MCF 10A (cell line): ENCODE data around the gene TMEM202. TPM values are rescaled to one million over a fixed set of nuclear protein-coding genes. Genes with fewer than 3 reads are reported as not detected.
"Not testable (repeated sequence)": the region's sequence is repeated elsewhere in the genome, so short reads cannot be mapped to it uniquely, and the experiment has no call there.

Experiments
- BruUV-seq: library from RNA; stranded (reverse); fragments of 400-500 nt; replicated peaks from 2 replicates; lab custom pipeline; 2021; lab: Mats Ljungman, UMichigan
- CTCF ChIA-PET: fragments of 300-600 bp; sonication (Branson Sonifier 250); formaldehyde crosslinking; extraction: SDS; loops from one replicate; lab custom pipeline; 2021; ENCODE audit warnings: antibody characterized with exemption, inconsistent platforms; lab: Yijun Ruan, JAX
- POLR2A ChIA-PET: fragments of 300-600, 350-650 bp; sonication (Branson Sonifier 250); formaldehyde crosslinking; extraction: SDS; loops from one replicate; lab custom pipeline; 2020; ENCODE audit warnings: antibody characterized with exemption, inconsistent platforms; lab: Yijun Ruan, JAX
- DNase-seq: peaks from one replicate; pipeline ENCODE4 v3.0.0-alpha.2; 2018; ENCODE audit not compliant: unreplicated experiment
- H3K27ac Mint-ChIP-seq: one replicate; pipeline ENCODE4 v1.8.0; 2022; ENCODE audit warnings: mild to moderate bottlenecking, low read depth, mixed read lengths; ENCODE audit not compliant: unreplicated experiment
- H3K27me3 Mint-ChIP-seq: one replicate; pipeline ENCODE4 v1.8.0; 2022; ENCODE audit warnings: mixed read lengths; ENCODE audit not compliant: insufficient read depth, unreplicated experiment
- H3K36me3 Mint-ChIP-seq: one replicate; pipeline ENCODE4 v1.8.0; 2022; ENCODE audit warnings: mild to moderate bottlenecking, moderate library complexity, mixed read lengths; ENCODE audit not compliant: insufficient read depth, unreplicated experiment
- H3K4me1 Mint-ChIP-seq: one replicate; pipeline ENCODE4 v1.8.0; 2022; ENCODE audit warnings: mixed read lengths; ENCODE audit not compliant: insufficient read depth, unreplicated experiment
- H3K4me3 Mint-ChIP-seq: one replicate; pipeline ENCODE4 v1.8.0; 2022; ENCODE audit warnings: mild to moderate bottlenecking, moderate library complexity, mixed read lengths; ENCODE audit not compliant: unreplicated experiment
- H3K9me3 Mint-ChIP-seq: one replicate; pipeline ENCODE4 v1.8.0; 2022; ENCODE audit warnings: mixed read lengths; ENCODE audit not compliant: unreplicated experiment
- intact Hi-C: fragments of 100-400 bp; cut with micrococcal nuclease; formaldehyde crosslinking; loops from 2 replicates; pipeline ENCODE4 v1.14.1; 2022
- total RNA-seq: library from RNA; stranded (reverse); gene quantifications from 2 replicates; pipeline ENCODE4 v1.2.3, GENCODE V29; 2022
- TF ChIP-seq, protein P1 (sequence below): fragments of 200-600 bp; IDR thresholded peaks from one replicate; pipeline ENCODE4 v1.8.0; 2022; ENCODE audit warnings: antibody characterized with exemption, mild to moderate bottlenecking; ENCODE audit not compliant: unreplicated experiment

The TMEM202 gene
- total RNA-seq, 1 experiment from 2014 or later, result not detected

DNA sequence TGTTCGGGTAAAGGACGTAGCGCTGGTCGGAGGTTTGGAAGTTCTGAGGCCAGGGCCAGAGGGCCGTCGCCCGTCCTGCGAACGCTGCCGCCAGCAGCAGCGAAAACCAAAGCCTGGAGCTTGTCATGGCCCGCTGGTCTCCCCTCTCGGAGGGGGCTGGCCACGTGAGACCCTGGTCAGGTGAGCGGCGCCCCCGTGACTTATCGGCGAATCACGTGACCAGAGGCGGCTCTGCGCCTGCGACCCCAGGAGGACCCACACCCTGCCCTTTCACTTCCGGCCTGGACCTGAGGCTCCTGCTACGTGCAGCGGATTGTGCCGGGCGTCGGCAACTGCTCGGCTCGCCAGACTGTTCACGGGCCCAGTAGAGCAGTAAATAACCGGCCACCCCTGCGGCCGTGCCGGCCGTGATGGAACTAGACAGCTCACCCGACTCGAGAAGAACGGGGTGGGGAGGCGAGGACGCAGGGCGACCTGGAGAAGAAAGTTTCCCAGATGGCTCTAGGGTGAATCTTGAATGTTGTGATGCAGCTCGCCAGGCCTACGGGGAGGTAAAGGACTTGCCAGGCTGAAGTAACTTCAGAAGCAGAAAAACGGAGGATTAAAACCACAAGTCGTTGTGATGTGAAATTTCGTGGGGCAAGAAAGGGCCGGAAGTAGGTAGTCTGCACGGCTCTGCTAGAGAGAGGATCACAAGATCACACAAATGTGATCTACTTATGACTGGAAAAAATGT is 22.1 kb upstream of the TMEM202 start, which contains the start of gene HEXA:
Gene HEXA, minus strand, starts transcription at position 169 of the 736 bp plus-strand sequence. Its CDS starts 42 bp downstream, at position 127.
- Mint-ChIP-seq H3K36me3 (peaks cover 19% of the 10 kb centered on the region), H3K27me3 (no peaks in the 10 kb centered on the region), H3K4me3 (peak within 1 kb of the TSS; percentile 92), H3K9me3 (no peaks in the 10 kb centered on the region), H3K27ac (peak within 1 kb of the TSS; percentile 95), H3K4me1 (peaks cover 18% of the 10 kb centered on the region)
- DNase-seq, result peak; percentile 93
- ChIA-PET CTCF (interaction anchor here (0.5 to 2.0 kb wide), 8 partner anchors 10 to 1126 kb away, joined by 3 to 8 read pairs (median 4); no protein-coding TSS in a partner anchor), POLR2A (interaction anchor here (0.6 to 3.0 kb wide), 37 partner anchors 8 to 679 kb away, joined by 3 to 27 read pairs (median 5); partner anchors contain the start of genes ARIH1, BBS4, CELF6 and HIGD2B)
- TSS peak; percentile 87 for BruUV-seq
- TF ChIP-seq, protein P1, sequence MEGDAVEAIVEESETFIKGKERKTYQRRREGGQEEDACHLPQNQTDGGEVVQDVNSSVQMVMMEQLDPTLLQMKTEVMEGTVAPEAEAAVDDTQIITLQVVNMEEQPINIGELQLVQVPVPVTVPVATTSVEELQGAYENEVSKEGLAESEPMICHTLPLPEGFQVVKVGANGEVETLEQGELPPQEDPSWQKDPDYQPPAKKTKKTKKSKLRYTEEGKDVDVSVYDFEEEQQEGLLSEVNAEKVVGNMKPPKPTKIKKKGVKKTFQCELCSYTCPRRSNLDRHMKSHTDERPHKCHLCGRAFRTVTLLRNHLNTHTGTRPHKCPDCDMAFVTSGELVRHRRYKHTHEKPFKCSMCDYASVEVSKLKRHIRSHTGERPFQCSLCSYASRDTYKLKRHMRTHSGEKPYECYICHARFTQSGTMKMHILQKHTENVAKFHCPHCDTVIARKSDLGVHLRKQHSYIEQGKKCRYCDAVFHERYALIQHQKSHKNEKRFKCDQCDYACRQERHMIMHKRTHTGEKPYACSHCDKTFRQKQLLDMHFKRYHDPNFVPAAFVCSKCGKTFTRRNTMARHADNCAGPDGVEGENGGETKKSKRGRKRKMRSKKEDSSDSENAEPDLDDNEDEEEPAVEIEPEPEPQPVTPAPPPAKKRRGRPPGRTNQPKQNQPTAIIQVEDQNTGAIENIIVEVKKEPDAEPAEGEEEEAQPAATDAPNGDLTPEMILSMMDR, result no peak
- intact Hi-C loops, result loop anchor here (1.0 kb wide), 1 partner anchor 99 kb away; no protein-coding TSS in a partner anchor

DNA sequence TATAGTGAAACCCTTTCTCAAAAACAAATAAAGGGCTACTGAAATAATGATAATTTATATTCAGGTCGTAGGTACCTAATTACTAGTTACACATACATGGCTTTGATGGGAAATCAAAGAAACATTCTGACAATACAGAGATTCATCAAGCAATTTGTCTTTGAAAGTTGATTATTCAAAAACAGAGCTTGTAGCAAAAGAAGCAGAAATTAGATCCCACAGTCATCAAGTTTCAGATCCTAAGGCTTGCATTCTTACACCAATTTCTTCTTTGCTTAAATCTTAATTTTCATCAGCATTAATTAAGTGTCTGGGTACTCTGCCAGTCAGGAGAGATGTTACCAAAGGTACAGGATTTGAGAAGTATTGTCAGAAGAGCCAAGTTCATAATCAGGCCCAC is 20.8 kb upstream of the TMEM202 start:
- Mint-ChIP-seq H3K9me3 (no peaks in the 10 kb centered on the region), H3K4me1 (peaks cover 18% of the 10 kb centered on the region), H3K36me3 (peaks cover 17% of the 10 kb centered on the region), H3K27me3 (no peaks in the 10 kb centered on the region), H3K27ac (no peak overlapping the region), H3K4me3 (no peak overlapping the region)
- POLR2A ChIA-PET, result interaction anchor here (0.6 to 2.8 kb wide), 5 partner anchors 28 to 96 kb away, joined by 3 to 15 read pairs (median 8); no protein-coding TSS in a partner anchor
- no TSS peak for BruUV-seq
- intact Hi-C loops, result no loop called here
- CTCF ChIA-PET, result interaction anchor here (2.0 kb wide), 1 partner anchor 96 kb away, joined by 8 read pairs; no protein-coding TSS in a partner anchor
- TF ChIP-seq, protein P1, result no peak
- DNase-seq, result no peak

DNA sequence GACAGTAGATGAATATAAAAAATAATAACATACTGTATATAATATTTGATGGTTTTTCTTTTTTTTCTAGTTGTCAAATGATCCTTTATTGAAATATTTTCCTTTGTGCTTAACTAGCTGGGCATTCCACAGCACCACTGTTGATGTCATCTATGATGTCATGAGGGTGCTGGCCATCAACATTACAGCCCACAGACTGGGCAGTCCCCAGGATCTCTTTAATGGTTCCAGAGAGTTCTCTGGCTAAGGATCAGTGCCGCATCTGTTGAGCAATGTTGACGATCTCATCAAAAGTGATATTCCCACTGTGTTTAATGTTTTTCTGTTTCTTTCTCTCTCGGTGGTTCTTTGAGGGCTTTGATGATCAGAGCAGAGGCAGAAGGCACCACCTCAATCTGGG is 19.0 kb upstream of the TMEM202 start:
- H3K27ac Mint-ChIP-seq, DNase-seq, H3K9me3 Mint-ChIP-seq, H3K4me3 Mint-ChIP-seq, H3K27me3 Mint-ChIP-seq, intact Hi-C loops, BruUV-seq: not testable (repeated sequence)
- Mint-ChIP-seq H3K4me1 (peaks cover 18% of the 10 kb centered on the region), H3K36me3 (peaks cover 14% of the 10 kb centered on the region)
- ChIA-PET POLR2A (interaction anchor here (1.6 kb wide), 1 partner anchor 94 kb away, joined by 6 read pairs; no protein-coding TSS in a partner anchor), CTCF (interaction anchor here (0.5 kb wide), 1 partner anchor 67 kb away, joined by 3 read pairs; no protein-coding TSS in a partner anchor)

DNA sequence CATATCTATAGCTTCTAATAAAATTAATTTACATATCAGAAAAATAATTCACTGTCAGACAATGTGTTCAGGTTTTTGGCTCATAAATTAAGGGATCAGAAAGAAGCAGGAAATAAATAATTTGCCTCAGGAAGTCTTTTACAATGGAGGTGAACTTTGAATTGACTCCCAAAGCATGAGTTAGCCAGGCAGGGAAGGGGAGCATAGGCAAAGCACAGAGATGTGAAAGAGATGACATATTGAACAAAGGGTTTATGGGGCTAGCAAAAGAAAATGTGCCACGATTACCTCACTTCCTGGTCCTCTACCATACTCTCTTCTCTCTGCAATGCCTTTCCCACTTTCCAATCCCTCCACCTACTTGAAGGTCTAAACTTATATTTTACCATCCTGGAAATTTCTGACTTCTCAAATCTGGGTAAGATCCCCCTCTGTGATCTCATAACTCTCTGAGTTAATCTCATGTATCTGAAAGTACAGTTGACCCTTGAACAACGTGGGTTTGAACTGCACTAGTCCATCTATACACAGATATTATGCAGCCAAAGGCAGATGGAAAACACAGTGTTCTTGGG is 18.2 kb upstream of the TMEM202 start:
- ChIA-PET CTCF (interaction anchor here (0.5 kb wide), 1 partner anchor 68 kb away, joined by 3 read pairs; no protein-coding TSS in a partner anchor), POLR2A (interaction anchor here (1.6 kb wide), 1 partner anchor 93 kb away, joined by 6 read pairs; no protein-coding TSS in a partner anchor)
- Mint-ChIP-seq H3K4me3 (no peak overlapping the region), H3K36me3 (peaks cover 12% of the 10 kb centered on the region), H3K27ac (no peak overlapping the region), H3K27me3 (peaks cover 18% of the 10 kb centered on the region), H3K4me1 (peaks cover 13% of the 10 kb centered on the region), H3K9me3 (no peaks in the 10 kb centered on the region)
- no peak for DNase-seq
- intact Hi-C loops, result no loop called here
- TF ChIP-seq, protein P1, result no peak
- no TSS peak for BruUV-seq
